Neural cell (in vitro differentiated cells): ENCODE measurements around the gene AMIGO1.

ENCODE experiments used
- EZH2 ChIP-seq: fragments of 200-600, 300-800 bp; shearing (Covaris generic), sonication (generic); IDR thresholded peaks from 2 replicates; pipeline ENCODE4 v1.6.1; 2014; ENCODE audit warnings: antibody characterized with exemption, low read length, borderline replicate concordance, mild to moderate bottlenecking; ENCODE audit not compliant: insufficient read depth, poor library complexity, severe bottlenecking
- TF ChIP-seq, protein P1 (sequence below): fragments of 450-650 bp; IDR thresholded peaks from 2 replicates; pipeline ENCODE4 v1.5.1; 2014; ENCODE audit warnings: antibody characterized with exemption, mild to moderate bottlenecking, moderate library complexity; ENCODE audit not compliant: poor library complexity, severe bottlenecking

- TF ChIP-seq, protein P1, sequence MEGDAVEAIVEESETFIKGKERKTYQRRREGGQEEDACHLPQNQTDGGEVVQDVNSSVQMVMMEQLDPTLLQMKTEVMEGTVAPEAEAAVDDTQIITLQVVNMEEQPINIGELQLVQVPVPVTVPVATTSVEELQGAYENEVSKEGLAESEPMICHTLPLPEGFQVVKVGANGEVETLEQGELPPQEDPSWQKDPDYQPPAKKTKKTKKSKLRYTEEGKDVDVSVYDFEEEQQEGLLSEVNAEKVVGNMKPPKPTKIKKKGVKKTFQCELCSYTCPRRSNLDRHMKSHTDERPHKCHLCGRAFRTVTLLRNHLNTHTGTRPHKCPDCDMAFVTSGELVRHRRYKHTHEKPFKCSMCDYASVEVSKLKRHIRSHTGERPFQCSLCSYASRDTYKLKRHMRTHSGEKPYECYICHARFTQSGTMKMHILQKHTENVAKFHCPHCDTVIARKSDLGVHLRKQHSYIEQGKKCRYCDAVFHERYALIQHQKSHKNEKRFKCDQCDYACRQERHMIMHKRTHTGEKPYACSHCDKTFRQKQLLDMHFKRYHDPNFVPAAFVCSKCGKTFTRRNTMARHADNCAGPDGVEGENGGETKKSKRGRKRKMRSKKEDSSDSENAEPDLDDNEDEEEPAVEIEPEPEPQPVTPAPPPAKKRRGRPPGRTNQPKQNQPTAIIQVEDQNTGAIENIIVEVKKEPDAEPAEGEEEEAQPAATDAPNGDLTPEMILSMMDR: no peak
- peak; percentile 53 for TF ChIP-seq EZH2
Measured at GRCh38 chr1:109466452-109467300, 42.9 kb downstream of the AMIGO1 start, which contains the start of gene SYPL2.
